Fibroblast of lung (primary cell): Measurements from ENCODE around the gene CDHR2.

ENCODE experiments used
- EZH2 ChIP-seq: IDR thresholded peaks from 2 replicates; pipeline ENCODE4 v1.5.1; 2012; ENCODE audit warnings: low read length, control low read depth, mild to moderate bottlenecking; ENCODE audit errors: missing control alignments
- TF ChIP-seq, protein P1 (sequence below), 2 donors: IDR thresholded peaks in 1 of 2; conservative IDR thresholded peaks in 1 of 2; 1 replicate in 1 of 2; 2 replicates in 1 of 2; pipeline ENCODE4 v1.5.1; 2011 to 2012; ENCODE audit warnings: low read length in 2 of 2, control low read depth in 1 of 2, inconsistent platforms in 1 of 2, low read depth in 1 of 2, mild to moderate bottlenecking in 1 of 2

DNA sequence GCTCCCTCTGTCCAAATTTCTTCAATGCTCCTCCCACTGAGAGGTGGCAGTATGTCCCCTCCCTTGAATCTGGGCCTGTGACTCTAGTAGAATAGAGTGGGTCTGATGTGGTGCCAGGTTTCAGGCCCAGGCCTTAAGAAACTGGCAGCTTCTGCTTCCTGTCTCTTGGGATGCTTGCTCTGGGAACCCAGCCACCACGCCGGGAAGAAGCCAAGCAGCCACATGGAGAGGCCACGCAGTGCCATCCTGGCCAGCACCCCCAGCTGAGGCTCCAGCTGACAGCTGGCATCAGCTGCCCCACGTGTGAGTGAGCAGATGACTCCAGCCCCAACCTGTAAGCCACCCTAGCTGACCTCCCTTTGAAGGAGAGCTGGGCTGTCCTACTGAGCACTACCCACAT, 90.8 kb downstream of the CDHR2 start:
- TF ChIP-seq, protein P1, sequence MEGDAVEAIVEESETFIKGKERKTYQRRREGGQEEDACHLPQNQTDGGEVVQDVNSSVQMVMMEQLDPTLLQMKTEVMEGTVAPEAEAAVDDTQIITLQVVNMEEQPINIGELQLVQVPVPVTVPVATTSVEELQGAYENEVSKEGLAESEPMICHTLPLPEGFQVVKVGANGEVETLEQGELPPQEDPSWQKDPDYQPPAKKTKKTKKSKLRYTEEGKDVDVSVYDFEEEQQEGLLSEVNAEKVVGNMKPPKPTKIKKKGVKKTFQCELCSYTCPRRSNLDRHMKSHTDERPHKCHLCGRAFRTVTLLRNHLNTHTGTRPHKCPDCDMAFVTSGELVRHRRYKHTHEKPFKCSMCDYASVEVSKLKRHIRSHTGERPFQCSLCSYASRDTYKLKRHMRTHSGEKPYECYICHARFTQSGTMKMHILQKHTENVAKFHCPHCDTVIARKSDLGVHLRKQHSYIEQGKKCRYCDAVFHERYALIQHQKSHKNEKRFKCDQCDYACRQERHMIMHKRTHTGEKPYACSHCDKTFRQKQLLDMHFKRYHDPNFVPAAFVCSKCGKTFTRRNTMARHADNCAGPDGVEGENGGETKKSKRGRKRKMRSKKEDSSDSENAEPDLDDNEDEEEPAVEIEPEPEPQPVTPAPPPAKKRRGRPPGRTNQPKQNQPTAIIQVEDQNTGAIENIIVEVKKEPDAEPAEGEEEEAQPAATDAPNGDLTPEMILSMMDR (conservative IDR thresholded peaks at IDR 0.05 in 1 of 2, IDR thresholded peaks at IDR 0.05 in 1 of 2; ENCODE audit: low read depth in 1 of 2, low read length in 2 of 2) = no peak
- TF ChIP-seq EZH2 = no peak
